WI38 (cell line): ENCODE results near the gene GRIK5.

ENCODE experiments used
- H3K4me3 ChIP-seq: 2 replicates; pipeline ENCODE4 v1.5.1; 2011; ENCODE audit warnings: low read depth, mild to moderate bottlenecking, control low read depth, low read length
- TF ChIP-seq, protein P1 (sequence below): IDR thresholded peaks from 2 replicates; pipeline ENCODE4 v1.5.1; 2012; ENCODE audit warnings: low read depth, mild to moderate bottlenecking, control low read depth, low read length

GRIK5 gene

DNA sequence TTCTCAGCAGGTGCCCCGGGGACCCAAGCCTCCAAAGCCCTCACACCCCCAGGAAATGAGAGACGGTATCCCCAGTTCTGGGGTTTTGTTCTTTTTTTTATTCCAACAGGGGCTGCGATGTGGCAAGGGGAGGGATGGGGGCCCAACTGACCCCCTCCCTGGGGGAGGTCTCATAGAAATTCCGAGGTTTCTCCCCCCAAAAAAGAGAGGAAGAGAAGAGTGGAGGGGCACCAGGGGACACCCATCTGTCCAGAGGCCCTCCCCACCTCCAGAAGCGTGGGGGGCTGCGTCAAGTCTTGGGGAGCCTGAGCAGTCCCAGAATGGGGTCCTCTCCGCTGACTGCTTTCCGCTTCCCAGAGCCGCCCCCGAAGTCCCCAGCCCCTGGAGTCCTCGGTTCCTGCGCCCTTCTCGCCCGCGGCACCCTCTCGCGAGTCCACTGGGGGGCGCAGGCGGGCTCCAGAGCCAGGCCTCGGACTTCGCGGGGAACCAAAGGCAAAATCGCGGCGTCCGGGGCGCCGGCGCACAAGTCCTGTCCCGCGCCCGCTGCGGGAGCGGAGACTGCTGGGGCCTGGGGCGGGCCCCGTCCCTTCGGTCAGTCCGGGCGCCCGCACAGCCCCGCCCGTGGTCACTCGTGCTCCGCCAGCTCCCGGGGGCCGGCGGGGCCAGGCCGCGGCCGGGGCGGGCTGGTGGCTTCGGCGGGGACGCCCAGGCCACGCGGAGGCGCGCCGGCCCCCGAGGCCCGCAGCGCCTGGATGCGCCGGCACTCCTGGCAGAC lies 71.6 kb downstream of the GRIK5 start:
- TF ChIP-seq, protein P1, sequence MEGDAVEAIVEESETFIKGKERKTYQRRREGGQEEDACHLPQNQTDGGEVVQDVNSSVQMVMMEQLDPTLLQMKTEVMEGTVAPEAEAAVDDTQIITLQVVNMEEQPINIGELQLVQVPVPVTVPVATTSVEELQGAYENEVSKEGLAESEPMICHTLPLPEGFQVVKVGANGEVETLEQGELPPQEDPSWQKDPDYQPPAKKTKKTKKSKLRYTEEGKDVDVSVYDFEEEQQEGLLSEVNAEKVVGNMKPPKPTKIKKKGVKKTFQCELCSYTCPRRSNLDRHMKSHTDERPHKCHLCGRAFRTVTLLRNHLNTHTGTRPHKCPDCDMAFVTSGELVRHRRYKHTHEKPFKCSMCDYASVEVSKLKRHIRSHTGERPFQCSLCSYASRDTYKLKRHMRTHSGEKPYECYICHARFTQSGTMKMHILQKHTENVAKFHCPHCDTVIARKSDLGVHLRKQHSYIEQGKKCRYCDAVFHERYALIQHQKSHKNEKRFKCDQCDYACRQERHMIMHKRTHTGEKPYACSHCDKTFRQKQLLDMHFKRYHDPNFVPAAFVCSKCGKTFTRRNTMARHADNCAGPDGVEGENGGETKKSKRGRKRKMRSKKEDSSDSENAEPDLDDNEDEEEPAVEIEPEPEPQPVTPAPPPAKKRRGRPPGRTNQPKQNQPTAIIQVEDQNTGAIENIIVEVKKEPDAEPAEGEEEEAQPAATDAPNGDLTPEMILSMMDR: peak; percentile 78
- no peak overlapping the region for H3K4me3 ChIP-seq

DNA sequence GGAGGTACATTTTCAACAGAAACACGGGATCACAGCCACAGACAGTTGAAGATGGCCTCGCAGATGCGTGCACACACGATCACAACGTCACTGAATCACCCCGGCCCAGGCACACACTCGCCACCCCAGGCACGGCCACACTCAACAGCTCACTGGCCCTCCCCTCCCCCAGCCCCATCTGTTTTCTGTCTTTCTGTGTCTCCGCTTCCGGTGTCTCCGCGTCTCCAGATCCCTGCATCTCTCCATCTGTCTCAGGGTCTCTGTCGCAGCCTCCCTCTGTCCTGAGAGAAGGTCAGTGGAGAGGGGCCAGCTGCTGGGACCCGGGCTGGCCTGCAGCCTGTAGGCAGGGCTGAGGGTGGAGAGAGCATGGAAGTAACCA lies 72.2 kb downstream of the GRIK5 start:
- TF ChIP-seq, protein P1: no peak
- H3K4me3 ChIP-seq: no peak overlapping the region

DNA sequence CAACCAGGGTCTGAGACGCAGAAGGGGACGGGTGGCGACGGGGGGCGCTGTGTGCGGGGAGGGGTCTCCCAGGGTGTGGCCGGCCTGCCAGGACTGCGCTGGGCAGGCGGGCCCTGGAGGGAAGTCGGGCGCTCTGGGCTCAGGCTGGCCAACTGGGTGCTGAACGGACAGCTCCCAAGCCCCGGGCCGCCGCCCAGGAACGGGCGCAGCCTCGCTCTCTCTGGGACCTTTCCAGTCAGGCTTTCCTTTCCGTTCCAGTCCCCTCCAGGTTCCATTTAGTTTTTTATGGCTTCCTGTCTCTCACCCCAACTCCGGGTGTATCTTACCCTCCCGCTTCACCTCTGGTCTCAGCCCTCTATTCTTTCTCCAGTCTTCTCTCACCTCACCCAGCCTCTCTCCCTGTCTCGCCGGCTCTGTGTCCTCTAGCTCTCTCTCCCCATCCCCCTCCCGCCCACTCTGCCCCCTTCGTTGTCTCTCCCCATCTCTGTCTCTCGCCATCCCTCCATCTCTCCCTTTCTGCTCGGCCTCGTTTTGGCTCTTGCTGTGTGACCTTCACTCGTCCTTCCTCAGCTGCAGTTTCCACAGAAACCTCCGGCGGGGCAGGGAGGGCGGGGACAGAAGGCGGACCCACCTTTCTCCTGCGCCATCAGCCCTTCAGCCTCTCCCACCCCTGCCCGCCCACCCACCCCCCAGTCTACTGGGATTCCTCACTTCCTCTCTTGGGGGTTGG lies 72.7 kb downstream of the GRIK5 start:
- TF ChIP-seq, protein P1: no peak
- H3K4me3 ChIP-seq: no peak overlapping the region

GRCh38 chr19:41995959-41996797 lies 73.8 kb downstream of the GRIK5 start:
- H3K4me3 ChIP-seq: no peak overlapping the region
- TF ChIP-seq, protein P1: no peak

DNA sequence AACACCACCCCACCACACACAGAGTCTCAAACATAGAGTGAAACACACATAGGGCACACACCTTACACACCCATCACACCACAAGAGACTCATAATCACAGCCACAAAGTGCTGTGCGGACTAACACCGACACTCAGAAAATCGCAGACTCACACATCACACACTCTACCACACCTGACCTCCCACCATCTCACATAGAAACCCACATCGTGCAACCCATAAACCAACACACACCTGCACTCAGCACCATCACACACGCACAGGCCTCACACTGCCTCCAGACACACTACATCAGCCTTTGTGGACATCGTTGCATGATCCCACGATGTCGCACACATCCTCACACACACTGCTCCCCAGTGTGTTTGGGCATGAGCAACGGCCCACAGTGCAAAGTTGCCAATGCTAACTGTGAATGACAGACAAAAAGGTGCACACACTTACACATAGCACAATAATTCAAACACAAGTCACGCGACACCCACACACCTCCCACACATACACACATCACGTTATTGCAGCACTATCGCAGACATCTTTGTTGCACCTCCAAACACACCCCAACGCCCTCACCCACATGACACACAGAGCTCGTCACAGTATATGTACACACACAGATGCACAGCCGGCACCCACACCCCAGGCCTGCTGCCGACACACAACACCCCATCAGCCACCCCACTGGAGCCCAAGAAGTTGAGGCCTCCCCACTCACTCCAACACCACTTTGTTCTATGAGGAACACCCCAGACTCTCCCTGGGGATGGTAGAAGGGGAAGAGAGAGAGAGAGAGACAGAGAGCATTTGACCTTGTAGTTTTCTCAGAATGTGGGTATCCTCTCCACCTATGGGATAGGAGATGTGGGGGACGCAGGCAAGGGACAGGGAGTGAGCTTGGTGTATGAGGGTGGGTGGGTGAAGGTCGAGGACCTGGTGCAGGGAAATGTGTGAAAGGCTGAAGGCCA lies 74.7 kb downstream of the GRIK5 start:
- TF ChIP-seq, protein P1: no peak
- no peak overlapping the region for H3K4me3 ChIP-seq

DNA sequence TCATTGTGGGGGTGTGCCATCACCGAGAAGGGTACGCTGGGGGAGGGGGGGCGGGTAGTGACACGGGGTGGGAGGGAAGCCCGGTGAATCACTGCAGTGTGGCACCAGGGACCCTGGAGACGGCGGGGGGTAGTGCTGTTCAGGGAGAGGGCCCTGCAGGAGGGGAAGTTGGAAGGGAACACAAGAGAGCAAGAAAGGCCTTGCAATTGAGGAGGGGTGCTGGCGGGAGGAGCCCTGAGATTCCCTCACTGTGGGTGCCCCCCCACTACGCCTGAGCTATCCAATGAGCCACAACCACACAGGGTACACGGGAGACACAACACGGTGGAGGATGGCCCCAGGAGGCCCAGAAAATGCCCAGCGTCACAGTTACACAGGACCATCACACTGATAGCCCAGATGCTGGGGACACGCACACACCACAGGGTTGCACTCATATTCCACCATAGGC lies 75.5 kb downstream of the GRIK5 start:
- TF ChIP-seq, protein P1: no peak
- no peak overlapping the region for H3K4me3 ChIP-seq
